K562 (cell line): ENCODE results near the gene NES. TPM values are rescaled to one million over a fixed set of nuclear protein-coding genes. Genes with fewer than 3 reads are reported as not detected.

Experiments used
- ATF4 ChIP-seq: fragments of 450-650 bp; formaldehyde crosslinking; IDR thresholded peaks from 2 replicates; pipeline ENCODE4 v1.4.0; 2022; ENCODE audit warnings: mild to moderate bottlenecking, moderate library complexity
- DPF2 ChIP-seq: fragments of 450-650 bp; IDR thresholded peaks from 2 replicates; pipeline ENCODE4 v1.6.1; 2016
- ETV5 ChIP-seq: sonication (generic); formaldehyde crosslinking; IDR thresholded peaks from 2 replicates; pipeline ENCODE4 v1.4.0; 2020; ENCODE audit warnings: low read depth, mild to moderate bottlenecking, missing genetic modification reagents
- FOXJ3 ChIP-seq: sonication (generic); formaldehyde crosslinking; IDR thresholded peaks from 2 replicates; pipeline ENCODE4 v1.4.0; 2020; ENCODE audit warnings: mild to moderate bottlenecking, missing genetic modification reagents
- JUND ChIP-seq, 2 experiments: IDR thresholded peaks; 2 replicates in 1 of 2; 3 replicates in 1 of 2; pipeline ENCODE4 v1.6.1; 2011; ENCODE audit warnings: borderline replicate concordance in 2 of 2, low read depth in 2 of 2, low read length in 2 of 2, improper control_type of control experiment in 1 of 2, missing biosample characterization in 1 of 2, missing genetic modification characterization in 1 of 2, missing genetic modification reagents in 1 of 2
- MECOM ChIP-seq: fragments of 250-450 bp; sonication (Bioruptor Pico); IDR thresholded peaks from 2 replicates; pipeline ENCODE4 v1.8.0; 2022; ENCODE audit warnings: inconsistent platforms
- NFE2 ChIP-seq: IDR thresholded peaks from 2 replicates; pipeline ENCODE4 v1.6.1; 2014; ENCODE audit warnings: antibody characterized with exemption, low read depth
- PATZ1 ChIP-seq: fragments of 250-450 bp; sonication (Bioruptor Pico); IDR thresholded peaks from 2 replicates; pipeline ENCODE4 v1.5.0; 2020; ENCODE audit warnings: mild to moderate bottlenecking, borderline replicate concordance
- SMAD4 ChIP-seq: fragments of 250-450 bp; sonication (Bioruptor Pico); conservative IDR thresholded peaks from 2 replicates; pipeline ENCODE4 v1.8.0; 2021; ENCODE audit warnings: inconsistent platforms, mild to moderate bottlenecking, moderate library complexity
- TEAD2 ChIP-seq: fragments of 450-650 bp; IDR thresholded peaks from 2 replicates; pipeline ENCODE4 v1.6.1; 2016; ENCODE audit warnings: missing genetic modification characterization, control low read depth, missing compliant biosample characterization
- TRIM24 ChIP-seq, 2 experiments: fragments of 450-650 bp; IDR thresholded peaks; 2 replicates each; pipeline ENCODE4 v1.6.1; 2016
- ZBTB7A ChIP-seq: IDR thresholded peaks from 2 replicates; pipeline ENCODE4 v1.6.1; 2011; ENCODE audit warnings: low read depth, mild to moderate bottlenecking, low read length, moderate library complexity, borderline replicate concordance; ENCODE audit not compliant: control insufficient read depth
- ZNF316 ChIP-seq: fragments of 450-650 bp; IDR thresholded peaks from 2 replicates; pipeline ENCODE4 v1.6.1; 2016
- ZNF444 ChIP-seq: fragments of 250-450 bp; sonication (Bioruptor Pico); IDR thresholded peaks from 2 replicates; pipeline ENCODE4 v1.4.0; 2020; ENCODE audit warnings: mild to moderate bottlenecking, moderate library complexity
- ZNF644 ChIP-seq: fragments of 200-800 bp; sonication (Bioruptor generic); IDR thresholded peaks from 2 replicates; pipeline ENCODE4 v1.6.1; 2016; ENCODE audit warnings: low read depth, missing genetic modification characterization, missing compliant biosample characterization
- polyA plus RNA-seq, 8 experiments: library from polyadenylated mRNA; depleted of rRNA in 4 of 8; stranded (reverse) in 5 of 8; unstranded in 3 of 8; fragments of >200 nt; fragmentation: Nextera tagmentation in 2 of 8; fragmentation: Illumina TruSeq in 1 of 8; extraction: Ambion mirVana in 2 of 8; extraction: Trizol in 1 of 8; gene quantifications; 2 replicates each; pipeline versions ENCODE4 v1.2.1 to v1.2.3, GENCODE V29; 2011 to 2014; ENCODE audit warnings: inconsistent platforms in 1 of 8, missing spikeins in 1 of 8
- total RNA-seq, 7 experiments: library from RNA; depleted of rRNA in 6 of 7; stranded (reverse); fragments of >200 nt in 6 of 7; fragmentation: Illumina TruSeq in 2 of 7; extraction: Trizol in 2 of 7; gene quantifications; 2 replicates each; pipeline versions ENCODE4 v1.2.1 to v1.2.3, GENCODE V29; 2011 to 2021; ENCODE audit warnings: low replicate concordance in 1 of 7
- TF ChIP-seq, protein P1 (sequence below): fragments of 200-800 bp; sonication (Bioruptor generic); IDR thresholded peaks from 2 replicates; pipeline ENCODE4 v1.6.1; 2017; ENCODE audit warnings: missing genetic modification characterization, missing compliant biosample characterization
- TF ChIP-seq, protein P2 (sequence below): fragments of 250-450 bp; sonication (Bioruptor Pico); IDR thresholded peaks from 2 replicates; pipeline ENCODE4 v1.9.0; 2021; ENCODE audit warnings: mild to moderate bottlenecking, inconsistent platforms
- TF ChIP-seq, protein P3 (sequence below): fragments of 200-800 bp; sonication (Bioruptor generic); IDR thresholded peaks from 2 replicates; pipeline ENCODE4 v1.6.1; 2017; ENCODE audit warnings: missing genetic modification characterization, missing compliant biosample characterization
- TF ChIP-seq, protein P4 (sequence below): fragments of 450-650 bp; formaldehyde crosslinking; IDR thresholded peaks from 2 replicates; pipeline ENCODE4 v1.4.0; 2020; ENCODE audit warnings: mild to moderate bottlenecking

NES gene
- total and polyA plus RNA-seq, 9 of the 15 experiments (the other 6 are each of a cell fraction or from before 2014, with no cell fraction given) = 0.10 to 8.6 (median 4.2) TPM

DNA sequence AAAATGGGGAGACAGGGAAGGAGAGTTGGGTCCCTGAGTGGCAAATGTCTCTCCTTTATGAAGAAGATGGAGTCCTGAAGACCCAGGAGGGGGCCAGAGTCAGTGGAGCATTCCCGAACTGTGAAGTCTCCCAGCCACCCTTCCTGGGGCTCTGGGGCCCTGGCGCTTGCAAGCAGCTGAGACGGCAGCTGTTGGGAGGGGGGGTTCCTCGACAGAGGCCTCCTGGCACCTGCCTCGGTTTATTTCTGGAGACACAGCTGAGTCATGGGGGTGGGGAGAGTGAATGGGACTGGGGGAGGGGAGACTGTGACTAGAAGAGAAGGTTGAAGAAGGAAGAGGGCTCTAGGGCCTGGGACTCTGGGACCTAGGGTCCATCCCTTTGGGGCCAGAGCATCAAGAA, 14.0 kb downstream of the NES start (continued):
- TF ChIP-seq PATZ1 (CRISPR knock-in tag) = no peak
- peak; percentile 60 for TF ChIP-seq ZNF316
- TF ChIP-seq SMAD4 (CRISPR knock-in tag) = 0 out of 2 replicates have a peak, but pooled peaks have one; percentile 23
- TF ChIP-seq JUND (IDR thresholded peaks at IDR 0.05; ENCODE audit: borderline replicate concordance, low read depth, low read length) = peak; percentile 52
- no peak; the same call in 2 of the 3 replicates for TF ChIP-seq JUND (tag; IDR thresholded peaks at IDR 0.05; ENCODE audit: borderline replicate concordance, low read depth, low read length)
- 0 out of 2 replicates have a peak, but pooled peaks have one; percentile 10 for TF ChIP-seq TEAD2
- TF ChIP-seq FOXJ3 (CRISPR knock-in tag) = no peak
- TF ChIP-seq, protein P1, sequence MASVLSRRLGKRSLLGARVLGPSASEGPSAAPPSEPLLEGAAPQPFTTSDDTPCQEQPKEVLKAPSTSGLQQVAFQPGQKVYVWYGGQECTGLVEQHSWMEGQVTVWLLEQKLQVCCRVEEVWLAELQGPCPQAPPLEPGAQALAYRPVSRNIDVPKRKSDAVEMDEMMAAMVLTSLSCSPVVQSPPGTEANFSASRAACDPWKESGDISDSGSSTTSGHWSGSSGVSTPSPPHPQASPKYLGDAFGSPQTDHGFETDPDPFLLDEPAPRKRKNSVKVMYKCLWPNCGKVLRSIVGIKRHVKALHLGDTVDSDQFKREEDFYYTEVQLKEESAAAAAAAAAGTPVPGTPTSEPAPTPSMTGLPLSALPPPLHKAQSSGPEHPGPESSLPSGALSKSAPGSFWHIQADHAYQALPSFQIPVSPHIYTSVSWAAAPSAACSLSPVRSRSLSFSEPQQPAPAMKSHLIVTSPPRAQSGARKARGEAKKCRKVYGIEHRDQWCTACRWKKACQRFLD (CRISPR knock-in tag) = 0 out of 2 replicates have a peak, but pooled peaks have one; percentile 42
- TF ChIP-seq, protein P2, sequence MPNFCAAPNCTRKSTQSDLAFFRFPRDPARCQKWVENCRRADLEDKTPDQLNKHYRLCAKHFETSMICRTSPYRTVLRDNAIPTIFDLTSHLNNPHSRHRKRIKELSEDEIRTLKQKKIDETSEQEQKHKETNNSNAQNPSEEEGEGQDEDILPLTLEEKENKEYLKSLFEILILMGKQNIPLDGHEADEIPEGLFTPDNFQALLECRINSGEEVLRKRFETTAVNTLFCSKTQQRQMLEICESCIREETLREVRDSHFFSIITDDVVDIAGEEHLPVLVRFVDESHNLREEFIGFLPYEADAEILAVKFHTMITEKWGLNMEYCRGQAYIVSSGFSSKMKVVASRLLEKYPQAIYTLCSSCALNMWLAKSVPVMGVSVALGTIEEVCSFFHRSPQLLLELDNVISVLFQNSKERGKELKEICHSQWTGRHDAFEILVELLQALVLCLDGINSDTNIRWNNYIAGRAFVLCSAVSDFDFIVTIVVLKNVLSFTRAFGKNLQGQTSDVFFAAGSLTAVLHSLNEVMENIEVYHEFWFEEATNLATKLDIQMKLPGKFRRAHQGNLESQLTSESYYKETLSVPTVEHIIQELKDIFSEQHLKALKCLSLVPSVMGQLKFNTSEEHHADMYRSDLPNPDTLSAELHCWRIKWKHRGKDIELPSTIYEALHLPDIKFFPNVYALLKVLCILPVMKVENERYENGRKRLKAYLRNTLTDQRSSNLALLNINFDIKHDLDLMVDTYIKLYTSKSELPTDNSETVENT (CRISPR knock-in tag) = no peak
- peak in 1 of 2 experiments; percentile 30; a peak in 1 of 4 replicates for TF ChIP-seq TRIM24 (IDR thresholded peaks at IDR 0.05)
- TF ChIP-seq DPF2 = peak; percentile 43; the same call in 1 of the 2 replicates
- TF ChIP-seq NFE2 = peak; percentile 82
- no peak for TF ChIP-seq MECOM (CRISPR knock-in tag)
- 0 out of 2 replicates have a peak, but pooled peaks have one; percentile 34 for TF ChIP-seq ZNF444
- no peak for TF ChIP-seq ATF4 (CRISPR knock-in tag)
- TF ChIP-seq ZBTB7A = 0 out of 2 replicates have a peak, but pooled peaks have one; percentile 22
- TF ChIP-seq ZNF644 = no peak
- TF ChIP-seq, protein P3, sequence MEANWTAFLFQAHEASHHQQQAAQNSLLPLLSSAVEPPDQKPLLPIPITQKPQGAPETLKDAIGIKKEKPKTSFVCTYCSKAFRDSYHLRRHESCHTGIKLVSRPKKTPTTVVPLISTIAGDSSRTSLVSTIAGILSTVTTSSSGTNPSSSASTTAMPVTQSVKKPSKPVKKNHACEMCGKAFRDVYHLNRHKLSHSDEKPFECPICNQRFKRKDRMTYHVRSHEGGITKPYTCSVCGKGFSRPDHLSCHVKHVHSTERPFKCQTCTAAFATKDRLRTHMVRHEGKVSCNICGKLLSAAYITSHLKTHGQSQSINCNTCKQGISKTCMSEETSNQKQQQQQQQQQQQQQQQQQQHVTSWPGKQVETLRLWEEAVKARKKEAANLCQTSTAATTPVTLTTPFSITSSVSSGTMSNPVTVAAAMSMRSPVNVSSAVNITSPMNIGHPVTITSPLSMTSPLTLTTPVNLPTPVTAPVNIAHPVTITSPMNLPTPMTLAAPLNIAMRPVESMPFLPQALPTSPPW = peak; percentile 61
- no peak for TF ChIP-seq ETV5 (CRISPR knock-in tag)
- TF ChIP-seq, protein P4, sequence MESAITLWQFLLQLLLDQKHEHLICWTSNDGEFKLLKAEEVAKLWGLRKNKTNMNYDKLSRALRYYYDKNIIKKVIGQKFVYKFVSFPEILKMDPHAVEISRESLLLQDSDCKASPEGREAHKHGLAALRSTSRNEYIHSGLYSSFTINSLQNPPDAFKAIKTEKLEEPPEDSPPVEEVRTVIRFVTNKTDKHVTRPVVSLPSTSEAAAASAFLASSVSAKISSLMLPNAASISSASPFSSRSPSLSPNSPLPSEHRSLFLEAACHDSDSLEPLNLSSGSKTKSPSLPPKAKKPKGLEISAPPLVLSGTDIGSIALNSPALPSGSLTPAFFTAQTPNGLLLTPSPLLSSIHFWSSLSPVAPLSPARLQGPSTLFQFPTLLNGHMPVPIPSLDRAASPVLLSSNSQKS (CRISPR knock-in tag) = no peak
